Erythroblast (primary cell): ENCODE data around the gene IRS2.

Experiments used
- GATA1 ChIP-seq: IDR thresholded peaks from 2 replicates; pipeline ENCODE4 v1.6.1; 2011; ENCODE audit warnings: low read depth, mild to moderate bottlenecking, control low read depth, low read length, moderate library complexity
- POLR2A ChIP-seq: IDR thresholded peaks from 2 replicates; pipeline ENCODE4 v1.6.1; 2011; ENCODE audit warnings: mild to moderate bottlenecking, low read length

DNA sequence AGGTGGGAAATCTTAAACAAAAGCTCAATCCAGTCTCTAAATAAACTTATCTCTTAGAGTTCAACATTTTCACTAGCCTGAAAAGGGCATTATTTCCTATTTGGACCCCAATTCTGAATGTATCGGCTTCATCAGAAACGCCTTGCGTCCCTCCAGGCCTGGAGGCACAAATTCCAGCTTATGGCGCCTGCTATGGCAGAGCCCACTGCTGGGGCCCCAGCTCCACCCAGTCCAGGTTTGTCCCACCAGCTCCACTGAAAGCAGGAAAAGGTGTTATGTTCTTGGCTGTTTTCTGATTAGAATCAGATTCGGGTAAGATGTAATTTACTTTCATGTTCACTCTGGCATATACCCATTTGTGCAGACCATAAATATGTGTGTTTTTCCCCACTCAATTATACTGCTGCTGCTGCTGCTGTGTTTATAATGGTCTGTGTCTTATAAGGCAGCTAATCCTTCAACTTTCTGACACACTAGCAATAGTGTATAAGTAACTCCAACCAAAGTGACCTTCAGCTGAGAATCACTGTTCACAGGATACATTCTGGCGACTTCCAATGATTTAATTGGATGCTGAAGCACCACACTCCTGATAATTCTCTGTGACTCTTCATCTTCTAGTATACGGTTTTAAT lies 6.4 kb downstream of the IRS2 start:
- TF ChIP-seq POLR2A: no peak
- no peak for TF ChIP-seq GATA1
